ENCODE data around the gene GALNTL6. TPM values are rescaled to one million over a fixed set of nuclear protein-coding genes. Genes with fewer than 3 reads are reported as not detected.
A peak's percentile ranks its signal among the peaks of the same experiment; 100 is the strongest.

Gene GALNTL6
- total RNA-seq, 2 experiments from 2014 or later, result not detected

- no peak overlapping the region for H3K4me3 Mint-ChIP-seq
- no peaks in the 10 kb centered on the region for H3K4me1 Mint-ChIP-seq
- peaks cover 8% of the 10 kb centered on the region for H3K27me3 Mint-ChIP-seq
- no peak overlapping the region for H3K27ac Mint-ChIP-seq
- no peaks in the 10 kb centered on the region for H3K9me3 Mint-ChIP-seq
- DNase-seq, result no peak
- no peaks in the 10 kb centered on the region for H3K36me3 Mint-ChIP-seq
Measured at GRCh38 chr4:172997217-172997609, 1184.0 kb downstream of the GALNTL6 start.

DNA sequence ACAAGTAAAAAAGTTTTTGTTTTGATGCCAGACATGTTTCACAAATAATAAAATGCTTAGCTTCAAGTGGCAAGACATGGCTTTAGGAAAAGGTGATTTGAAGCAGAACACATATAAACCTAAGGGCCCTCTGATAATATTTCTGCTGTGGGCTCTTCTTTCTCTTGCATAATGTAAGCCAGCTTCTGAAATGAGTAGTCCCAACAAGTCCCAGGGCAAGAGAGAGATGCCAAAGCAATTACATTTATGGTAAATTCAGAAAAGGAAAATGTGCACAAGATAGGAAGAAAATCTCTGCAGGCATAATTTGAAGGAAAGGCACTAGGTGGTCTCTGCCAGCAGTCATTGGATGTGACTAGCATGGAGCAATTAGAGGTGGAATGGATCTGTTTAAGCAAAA is 1184.7 kb downstream of the GALNTL6 start:
- H3K4me3 Mint-ChIP-seq, result no peak overlapping the region
- H3K4me1 Mint-ChIP-seq, result no peaks in the 10 kb centered on the region
- H3K9me3 Mint-ChIP-seq, result no peaks in the 10 kb centered on the region
- no peak overlapping the region for H3K27ac Mint-ChIP-seq
- no peaks in the 10 kb centered on the region for H3K36me3 Mint-ChIP-seq
- DNase-seq, result no peak
- H3K27me3 Mint-ChIP-seq, result peaks cover 8% of the 10 kb centered on the region

GRCh38 chr4:172998527-172999469 is 1185.6 kb downstream of the GALNTL6 start:
- H3K4me3 Mint-ChIP-seq, result no peak overlapping the region
- no peak for DNase-seq
- H3K27ac Mint-ChIP-seq, result no peak overlapping the region
- no peaks in the 10 kb centered on the region for H3K36me3 Mint-ChIP-seq
- H3K27me3 Mint-ChIP-seq, result peaks cover 8% of the 10 kb centered on the region
- H3K4me1 Mint-ChIP-seq, result no peaks in the 10 kb centered on the region
- H3K9me3 Mint-ChIP-seq, result no peaks in the 10 kb centered on the region

GRCh38 chr4:173001571-173001970 is 1188.4 kb downstream of the GALNTL6 start:
- Mint-ChIP-seq H3K9me3 (no peaks in the 10 kb centered on the region), H3K27me3 (peaks cover 8% of the 10 kb centered on the region), H3K4me1 (no peaks in the 10 kb centered on the region), H3K27ac (no peak overlapping the region), H3K36me3 (no peaks in the 10 kb centered on the region), H3K4me3 (no peak overlapping the region)
- no peak for DNase-seq

GRCh38 chr4:173002830-173003561 is 1189.8 kb downstream of the GALNTL6 start:
- Mint-ChIP-seq H3K4me3 (no peak overlapping the region), H3K4me1 (no peaks in the 10 kb centered on the region), H3K27me3 (peaks cover 4% of the 10 kb centered on the region), H3K9me3 (no peaks in the 10 kb centered on the region), H3K36me3 (no peaks in the 10 kb centered on the region), H3K27ac (no peak overlapping the region)
- DNase-seq, result no peak

DNA sequence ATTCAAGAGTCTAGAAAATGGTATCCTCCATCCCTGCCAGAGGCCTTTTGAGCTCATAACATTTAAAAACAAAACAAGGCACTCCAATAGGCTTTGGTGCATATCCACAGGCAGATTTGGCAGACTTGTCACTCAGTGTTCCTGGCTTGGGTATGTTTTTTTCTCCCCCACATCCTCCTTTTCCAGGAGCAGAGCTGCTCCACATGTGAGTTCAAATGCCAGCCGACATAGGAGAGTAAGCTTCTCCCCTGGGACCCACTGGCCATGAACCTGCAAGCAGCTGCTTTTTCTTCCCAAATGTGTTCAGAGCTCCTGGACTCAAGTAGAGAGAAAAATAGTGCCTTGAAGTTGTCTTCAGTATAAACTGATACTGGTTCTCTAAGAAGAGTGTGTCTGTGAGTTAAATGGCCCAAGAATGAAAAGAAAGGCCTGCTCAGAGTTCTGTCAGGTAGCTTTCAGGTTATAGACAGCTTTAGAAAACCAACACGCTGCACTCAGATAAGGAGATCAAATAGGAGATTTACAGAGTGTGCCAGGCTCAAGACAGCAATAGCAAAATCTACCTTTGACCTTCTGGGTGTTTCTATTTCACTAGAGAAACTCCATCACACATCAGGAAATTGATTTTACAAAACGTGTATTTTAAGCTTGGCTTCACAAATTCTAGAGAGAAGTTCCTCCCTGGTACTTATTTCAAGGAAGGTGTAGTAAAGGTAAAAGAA is 1192.9 kb downstream of the GALNTL6 start:
- H3K9me3 Mint-ChIP-seq, result no peaks in the 10 kb centered on the region
- no peaks in the 10 kb centered on the region for H3K4me1 Mint-ChIP-seq
- no peak for DNase-seq
- no peak overlapping the region for H3K27ac Mint-ChIP-seq
- H3K36me3 Mint-ChIP-seq, result no peaks in the 10 kb centered on the region
- H3K27me3 Mint-ChIP-seq, result no peaks in the 10 kb centered on the region
- no peak overlapping the region for H3K4me3 Mint-ChIP-seq

DNA sequence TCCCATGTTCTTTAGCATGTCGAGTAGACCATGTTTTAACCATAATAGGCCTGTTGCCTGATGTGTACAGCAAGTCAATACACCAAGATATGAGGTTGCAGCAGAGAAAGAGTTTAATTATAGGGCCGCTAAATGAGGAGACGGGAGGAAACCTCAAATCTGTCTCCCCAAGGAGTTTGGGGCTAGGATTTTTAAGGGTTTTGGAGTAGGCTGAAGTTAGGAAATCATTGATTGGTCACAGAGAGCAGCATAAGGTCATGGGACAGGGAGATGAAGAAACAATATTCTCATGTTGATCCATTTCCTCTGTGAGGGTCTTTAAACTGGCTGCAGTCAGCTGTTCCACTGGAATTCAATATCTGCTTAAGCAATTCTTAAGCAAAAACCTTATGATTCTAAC is 1195.2 kb downstream of the GALNTL6 start:
- no peaks in the 10 kb centered on the region for H3K36me3 Mint-ChIP-seq
- H3K4me1 Mint-ChIP-seq, result no peaks in the 10 kb centered on the region
- no peak overlapping the region for H3K4me3 Mint-ChIP-seq
- H3K27ac Mint-ChIP-seq, result no peak overlapping the region
- no peaks in the 10 kb centered on the region for H3K9me3 Mint-ChIP-seq
- no peaks in the 10 kb centered on the region for H3K27me3 Mint-ChIP-seq
- DNase-seq, result no peak

DNA sequence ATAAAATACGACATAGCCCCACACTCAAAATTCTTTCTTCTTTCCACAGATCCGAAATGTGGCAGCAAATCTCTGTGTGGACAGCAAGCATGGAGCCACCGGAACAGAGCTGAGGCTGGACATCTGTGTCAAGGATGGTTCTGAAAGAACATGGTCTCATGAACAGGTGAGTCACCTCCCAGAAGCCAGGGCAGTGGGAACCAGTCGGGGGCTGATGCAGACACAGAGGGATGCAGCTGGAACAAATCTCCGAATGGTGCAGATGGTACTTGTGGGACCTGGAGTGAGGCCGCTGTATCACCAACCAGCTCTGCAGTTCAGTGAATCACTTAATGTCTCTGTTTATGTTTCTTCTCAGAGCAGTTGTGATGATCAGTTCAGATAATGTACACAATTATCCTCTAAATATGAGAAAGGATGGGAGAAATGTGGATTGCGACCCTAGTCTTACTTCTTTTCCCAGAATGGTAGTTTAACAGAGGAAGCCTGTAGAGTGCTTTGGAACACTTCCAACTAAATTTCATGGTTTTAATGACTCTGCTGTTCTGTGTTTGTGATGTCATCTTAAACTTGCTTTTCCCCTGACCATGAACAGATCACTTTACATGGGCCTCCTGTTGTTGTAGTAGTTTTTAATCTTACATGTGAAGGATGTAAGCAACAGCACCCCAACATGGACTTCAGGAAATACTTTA is 1196.1 kb downstream of the GALNTL6 start:
- no peak overlapping the region for H3K4me3 Mint-ChIP-seq
- H3K36me3 Mint-ChIP-seq, result no peaks in the 10 kb centered on the region
- DNase-seq, result no peak
- H3K27me3 Mint-ChIP-seq, result no peaks in the 10 kb centered on the region
- H3K4me1 Mint-ChIP-seq, result no peaks in the 10 kb centered on the region
- H3K9me3 Mint-ChIP-seq, result no peaks in the 10 kb centered on the region
- no peak overlapping the region for H3K27ac Mint-ChIP-seq

- Mint-ChIP-seq H3K36me3 (no peaks in the 10 kb centered on the region), H3K4me1 (no peaks in the 10 kb centered on the region), H3K4me3 (no peak overlapping the region), H3K9me3 (no peaks in the 10 kb centered on the region), H3K27ac (no peak overlapping the region), H3K27me3 (no peaks in the 10 kb centered on the region)
- no peak for DNase-seq
Measured at GRCh38 chr4:173012608-173013007, 1199.4 kb downstream of the GALNTL6 start.

DNA sequence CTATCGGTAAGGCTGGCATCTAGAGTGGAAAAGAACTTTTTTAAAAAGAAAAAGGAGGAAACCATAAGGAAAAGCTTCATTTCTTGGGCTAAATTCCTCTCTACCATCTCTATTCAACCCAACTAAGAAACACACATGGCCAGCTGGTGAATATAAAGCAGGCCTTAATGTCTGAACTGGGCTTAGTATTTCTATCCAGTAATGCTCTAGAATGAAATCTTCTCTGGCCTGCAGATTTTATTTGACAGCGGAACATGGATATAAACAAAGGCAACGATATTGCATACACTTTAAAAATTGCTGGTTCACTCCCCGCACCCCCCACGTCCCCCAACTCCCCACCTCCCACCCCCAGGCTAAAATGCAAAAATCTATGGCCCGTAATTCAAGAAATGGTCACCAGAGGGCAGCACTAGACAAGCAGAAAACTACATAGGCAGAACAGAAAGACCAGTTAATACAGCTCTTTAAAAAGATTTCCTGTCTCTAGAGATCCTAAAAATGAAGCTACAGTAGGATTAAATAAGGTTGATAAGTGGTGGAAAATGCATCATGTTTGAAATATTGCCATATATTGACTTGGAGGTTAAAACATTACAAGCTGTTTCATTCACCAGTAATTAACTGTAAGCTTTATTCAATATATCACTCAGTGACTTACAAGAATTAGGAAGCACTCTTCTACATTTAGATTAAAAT is 1200.2 kb downstream of the GALNTL6 start:
- Mint-ChIP-seq H3K4me1 (no peaks in the 10 kb centered on the region), H3K27me3 (no peaks in the 10 kb centered on the region), H3K36me3 (no peaks in the 10 kb centered on the region), H3K27ac (no peak overlapping the region), H3K4me3 (no peak overlapping the region), H3K9me3 (no peaks in the 10 kb centered on the region)
- DNase-seq, result peak; percentile 29

GRCh38 chr4:173014113-173014558 is 1200.9 kb downstream of the GALNTL6 start:
- Mint-ChIP-seq H3K9me3 (no peaks in the 10 kb centered on the region), H3K4me3 (no peak overlapping the region), H3K27me3 (no peaks in the 10 kb centered on the region), H3K27ac (no peak overlapping the region), H3K4me1 (no peaks in the 10 kb centered on the region), H3K36me3 (no peaks in the 10 kb centered on the region)
- DNase-seq, result no peak

DNA sequence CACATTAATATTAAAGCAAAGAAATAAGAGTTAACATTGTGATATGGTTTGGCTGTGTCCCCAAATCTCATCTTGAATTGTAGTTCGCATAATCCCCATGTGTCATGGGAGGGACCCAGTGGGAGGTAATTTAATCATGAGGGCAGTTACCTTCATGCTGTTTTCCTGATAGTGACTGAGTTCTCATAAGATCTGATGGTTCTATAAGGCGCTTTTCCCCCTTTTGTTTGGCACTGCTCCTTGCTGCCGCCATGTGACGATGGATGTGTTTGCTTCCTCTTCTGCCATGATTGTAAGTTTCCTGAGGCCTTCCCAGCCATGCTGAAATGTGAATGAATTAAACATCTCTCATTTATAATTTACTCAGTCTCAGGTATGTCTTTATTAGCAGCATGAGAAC is 1201.6 kb downstream of the GALNTL6 start:
- no peaks in the 10 kb centered on the region for H3K36me3 Mint-ChIP-seq
- no peaks in the 10 kb centered on the region for H3K4me1 Mint-ChIP-seq
- H3K27ac Mint-ChIP-seq, result no peak overlapping the region
- no peaks in the 10 kb centered on the region for H3K27me3 Mint-ChIP-seq
- H3K9me3 Mint-ChIP-seq, result no peaks in the 10 kb centered on the region
- no peak overlapping the region for H3K4me3 Mint-ChIP-seq
- no peak for DNase-seq

DNA sequence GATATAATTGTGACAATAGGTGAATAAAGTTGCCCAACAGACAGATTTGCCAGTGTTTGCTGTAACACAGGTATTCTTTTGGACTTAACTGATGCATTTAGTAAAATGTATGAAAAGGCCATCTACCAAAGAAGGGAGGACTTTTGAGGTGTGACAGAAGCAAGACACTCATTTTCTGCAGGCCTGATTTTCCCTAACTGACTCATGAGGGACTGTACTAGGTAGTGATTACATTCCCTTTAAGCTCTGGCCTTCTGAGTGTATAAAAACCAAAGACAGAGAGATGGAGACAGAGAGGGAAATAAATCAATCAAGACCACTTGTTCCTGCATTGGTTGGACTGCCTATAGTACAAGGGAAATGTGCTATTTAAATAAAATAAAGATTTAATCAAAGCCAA is 1204.6 kb downstream of the GALNTL6 start:
- Mint-ChIP-seq H3K4me1 (no peaks in the 10 kb centered on the region), H3K27me3 (no peaks in the 10 kb centered on the region), H3K27ac (no peak overlapping the region)

DNA sequence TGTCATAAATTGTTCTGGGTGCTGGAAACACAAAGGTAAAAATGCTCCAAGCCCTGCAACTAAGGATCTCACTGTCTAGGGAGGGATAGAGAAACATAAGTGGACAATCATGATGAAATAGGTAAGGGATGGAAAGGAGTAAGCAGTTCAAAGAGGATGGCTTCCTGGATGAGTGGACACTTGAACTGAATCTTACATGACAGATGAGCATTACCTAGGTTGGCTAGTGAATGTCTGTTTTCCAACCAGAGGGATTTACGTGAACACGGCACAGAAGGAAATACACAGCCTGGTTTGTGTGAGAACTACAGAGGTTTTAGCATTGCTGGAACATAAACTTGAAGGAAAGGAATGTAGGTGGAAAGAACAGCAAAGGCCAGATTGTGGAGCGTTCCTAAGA is 1205.2 kb downstream of the GALNTL6 start:
- DNase-seq, result no peak
- Mint-ChIP-seq H3K27ac (no peak overlapping the region), H3K36me3 (no peaks in the 10 kb centered on the region), H3K4me3 (no peak overlapping the region), H3K9me3 (no peaks in the 10 kb centered on the region), H3K27me3 (no peaks in the 10 kb centered on the region), H3K4me1 (no peaks in the 10 kb centered on the region)

More for the DNA sequence above, 1204.6 kb downstream of the GALNTL6 start:
- Mint-ChIP-seq H3K36me3 (no peaks in the 10 kb centered on the region), H3K4me3 (no peak overlapping the region), H3K9me3 (no peaks in the 10 kb centered on the region)
- no peak for DNase-seq
